Upper lobe of right lung (tissue), 1 donor: ENCODE data around the gene PTER. TPM values are rescaled to one million over a fixed set of nuclear protein-coding genes. Genes with fewer than 3 reads are reported as not detected.
A peak's percentile ranks its signal among the peaks of the same experiment; 100 is the strongest.

Experiments
- ATAC-seq: fragments of 200-7000 bp; cut with Tn5 transposase; one replicate; pipeline ENCODE4 v1.9.1; 2020; ENCODE audit warnings: mild to moderate bottlenecking, moderate library complexity
- DNase-seq: peaks from one replicate; pipeline ENCODE4 v3.0.0-alpha.2; 2020
- H3K27ac ChIP-seq: fragments of 200-600 bp; one replicate; pipeline ENCODE4 v1.8.0; 2022
- H3K27me3 ChIP-seq: fragments of 200-600 bp; one replicate; pipeline ENCODE4 v1.8.0; 2022; ENCODE audit warnings: mild to moderate bottlenecking
- H3K36me3 ChIP-seq: fragments of 200-600 bp; one replicate; pipeline ENCODE4 v1.8.0; 2022
- H3K4me1 ChIP-seq: fragments of 200-600 bp; one replicate; pipeline ENCODE4 v1.8.0; 2022
- H3K4me3 ChIP-seq: fragments of 200-600 bp; one replicate; pipeline ENCODE4 v1.8.0; 2022; ENCODE audit warnings: mild to moderate bottlenecking
- H3K9me3 ChIP-seq: fragments of 200-600 bp; one replicate; pipeline ENCODE4 v1.8.0; 2022
- CTCF ChIP-seq: fragments of 200-600 bp; IDR thresholded peaks from one replicate; pipeline ENCODE4 v1.8.0; 2022; ENCODE audit warnings: antibody characterized with exemption
- intact Hi-C: fragments of 100-400 bp; cut with DNase I; formaldehyde crosslinking; loops from one replicate; pipeline ENCODE4 v1.11.0; 2022
- total RNA-seq: library from RNA; stranded (reverse); fragmentation: NEBNext Ultra II Directional; extraction: Animal tissue kit (Norgen Biotek cat#: 25700); gene quantifications from one replicate; pipeline ENCODE4 v1.2.1, GENCODE V29; 2021
- donor health status: DM: no; HTN: yes; CAD: no; lungs with severe emphysema.

The PTER gene
- total RNA-seq, 1 donor from 2014 or later, result 18.1 TPM

GRCh38 chr10:16417341-16417740 is 19.5 kb upstream of the PTER start:
- Histone ChIP-seq H3K4me1 (no peaks in the 10 kb centered on the region), H3K27me3 (peaks cover 4% of the 10 kb centered on the region), H3K36me3 (no peaks in the 10 kb centered on the region), H3K9me3 (no peaks in the 10 kb centered on the region), H3K27ac (no peak overlapping the region), H3K4me3 (no peak overlapping the region)
- ATAC-seq (no peak), DNase-seq (no peak)
- intact Hi-C loops, result no loop called here
- TF ChIP-seq CTCF, result no peak

GRCh38 chr10:16423599-16423998 is 13.2 kb upstream of the PTER start:
- no peaks in the 10 kb centered on the region for H3K4me1 ChIP-seq
- H3K27me3 ChIP-seq, result peaks cover 4% of the 10 kb centered on the region
- intact Hi-C loops, result no loop called here
- no peak overlapping the region for H3K27ac ChIP-seq
- TF ChIP-seq CTCF, result no peak
- ATAC-seq (no peak), DNase-seq (no peak)
- no peaks in the 10 kb centered on the region for H3K9me3 ChIP-seq
- H3K4me3 ChIP-seq, result no peak overlapping the region
- H3K36me3 ChIP-seq, result no peaks in the 10 kb centered on the region

- no peak for TF ChIP-seq CTCF
- intact Hi-C loops, result no loop called here
- ATAC-seq (no peak), DNase-seq (no peak)
- H3K9me3 ChIP-seq, result no peaks in the 10 kb centered on the region
- no peaks in the 10 kb centered on the region for H3K4me1 ChIP-seq
- H3K36me3 ChIP-seq, result no peaks in the 10 kb centered on the region
- H3K27ac ChIP-seq, result no peak overlapping the region
- H3K27me3 ChIP-seq, result no peaks in the 10 kb centered on the region
- H3K4me3 ChIP-seq, result no peak overlapping the region
Measured at GRCh38 chr10:16425449-16425848, 11.4 kb upstream of the PTER start.

- H3K27me3 ChIP-seq, result no peaks in the 10 kb centered on the region
- no peaks in the 10 kb centered on the region for H3K36me3 ChIP-seq
- no peak for TF ChIP-seq CTCF
- no peaks in the 10 kb centered on the region for H3K4me1 ChIP-seq
- no peak for DNase-seq
- intact Hi-C loops, result no loop called here
- H3K9me3 ChIP-seq, result no peaks in the 10 kb centered on the region
- no peak overlapping the region for H3K27ac ChIP-seq
- ATAC-seq, result no peak
- no peak overlapping the region for H3K4me3 ChIP-seq
Measured at GRCh38 chr10:16429539-16429938, 7.3 kb upstream of the PTER start.

- DNase-seq (no peak), ATAC-seq (peak; percentile 4)
- intact Hi-C loops, result no loop called here
- peak overlapping the region; percentile 85 for H3K27ac ChIP-seq
- no peaks in the 10 kb centered on the region for H3K9me3 ChIP-seq
- H3K4me3 ChIP-seq, result peak overlapping the region; percentile 70
- H3K36me3 ChIP-seq, result no peaks in the 10 kb centered on the region
- peaks cover 26% of the 10 kb centered on the region for H3K4me1 ChIP-seq
- H3K27me3 ChIP-seq, result no peaks in the 10 kb centered on the region
- TF ChIP-seq CTCF, result no peak
Measured at GRCh38 chr10:16436367-16436757, 448 bp upstream of the PTER start.

- no peak for DNase-seq
- H3K9me3 ChIP-seq, result no peaks in the 10 kb centered on the region
- H3K27me3 ChIP-seq, result no peaks in the 10 kb centered on the region
- intact Hi-C loops, result no loop called here
- H3K36me3 ChIP-seq, result no peaks in the 10 kb centered on the region
- H3K27ac ChIP-seq, result peak overlapping the region; percentile 85
- H3K4me3 ChIP-seq, result peak overlapping the region; percentile 70
- peaks cover 26% of the 10 kb centered on the region for H3K4me1 ChIP-seq
- TF ChIP-seq CTCF, result no peak
- no peak for ATAC-seq
Measured at GRCh38 chr10:16437540-16437894, 707 bp downstream of the PTER start.
